Upper lobe of right lung (tissue), 1 donor: Measurements from ENCODE around the gene OR6B2. TPM values are rescaled to one million over a fixed set of nuclear protein-coding genes. Genes with fewer than 3 reads are reported as not detected.

Source experiments
- ATAC-seq: fragments of 200-7000 bp; cut with Tn5 transposase; one replicate; pipeline ENCODE4 v1.9.1; 2020; ENCODE audit warnings: mild to moderate bottlenecking, moderate library complexity
- DNase-seq: peaks from one replicate; pipeline ENCODE4 v3.0.0-alpha.2; 2020
- H3K27ac ChIP-seq: fragments of 200-600 bp; one replicate; pipeline ENCODE4 v1.8.0; 2022
- H3K27me3 ChIP-seq: fragments of 200-600 bp; one replicate; pipeline ENCODE4 v1.8.0; 2022; ENCODE audit warnings: mild to moderate bottlenecking
- H3K36me3 ChIP-seq: fragments of 200-600 bp; one replicate; pipeline ENCODE4 v1.8.0; 2022
- H3K4me1 ChIP-seq: fragments of 200-600 bp; one replicate; pipeline ENCODE4 v1.8.0; 2022
- H3K4me3 ChIP-seq: fragments of 200-600 bp; one replicate; pipeline ENCODE4 v1.8.0; 2022; ENCODE audit warnings: mild to moderate bottlenecking
- H3K9me3 ChIP-seq: fragments of 200-600 bp; one replicate; pipeline ENCODE4 v1.8.0; 2022
- intact Hi-C: fragments of 100-400 bp; cut with DNase I; formaldehyde crosslinking; loops from one replicate; pipeline ENCODE4 v1.11.0; 2022
- total RNA-seq: library from RNA; stranded (reverse); fragmentation: NEBNext Ultra II Directional; extraction: Animal tissue kit (Norgen Biotek cat#: 25700); gene quantifications from one replicate; pipeline ENCODE4 v1.2.1, GENCODE V29; 2021
- TF ChIP-seq, protein P1 (sequence below): fragments of 200-600 bp; IDR thresholded peaks from one replicate; pipeline ENCODE4 v1.8.0; 2022; ENCODE audit warnings: antibody characterized with exemption
- donor health status: DM: no; HTN: yes; CAD: no; lungs with severe emphysema.

The OR6B2 gene
- total RNA-seq, 1 donor from 2014 or later, result not detected

DNA sequence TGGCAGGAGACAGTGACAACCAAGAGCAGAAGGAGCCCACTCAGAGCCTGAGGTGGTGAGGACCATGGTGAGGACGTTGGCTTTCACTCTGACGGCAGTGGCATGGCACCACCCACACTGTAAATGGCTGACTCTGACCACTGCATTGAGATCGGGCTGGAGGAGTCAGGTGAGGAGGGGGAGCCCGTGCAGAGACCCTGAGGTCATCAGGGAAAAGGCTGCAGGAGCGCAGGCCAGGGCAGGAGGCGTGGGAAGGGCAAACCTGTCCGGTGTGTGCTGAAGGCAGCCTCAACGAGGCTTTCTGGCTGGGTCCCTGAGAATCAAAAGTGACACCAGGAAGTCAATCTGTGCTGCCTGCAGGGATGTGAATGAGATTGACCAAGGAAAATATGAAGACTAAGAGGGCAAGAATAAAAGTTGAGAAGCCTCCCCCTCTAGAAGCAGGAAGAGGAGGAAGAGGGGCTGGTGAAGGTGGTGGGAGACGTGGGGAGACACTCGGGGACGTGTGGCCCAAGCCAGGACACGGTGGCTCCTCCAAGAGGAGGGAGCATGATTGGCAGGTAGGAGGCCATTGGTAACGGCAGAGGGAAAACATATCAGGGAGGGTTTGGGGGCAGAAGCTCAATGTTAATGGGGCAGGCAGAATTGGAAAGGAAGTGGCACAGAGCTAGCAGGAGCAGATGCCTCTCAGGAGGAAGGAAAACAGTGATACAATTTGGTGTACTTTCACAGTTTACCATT lies 25.1 kb upstream of the OR6B2 start:
- no peak for DNase-seq
- H3K27me3 ChIP-seq, result peaks cover 25% of the 10 kb centered on the region
- no peak overlapping the region for H3K4me3 ChIP-seq
- no peak for ATAC-seq
- no peak overlapping the region for H3K27ac ChIP-seq
- TF ChIP-seq, protein P1, sequence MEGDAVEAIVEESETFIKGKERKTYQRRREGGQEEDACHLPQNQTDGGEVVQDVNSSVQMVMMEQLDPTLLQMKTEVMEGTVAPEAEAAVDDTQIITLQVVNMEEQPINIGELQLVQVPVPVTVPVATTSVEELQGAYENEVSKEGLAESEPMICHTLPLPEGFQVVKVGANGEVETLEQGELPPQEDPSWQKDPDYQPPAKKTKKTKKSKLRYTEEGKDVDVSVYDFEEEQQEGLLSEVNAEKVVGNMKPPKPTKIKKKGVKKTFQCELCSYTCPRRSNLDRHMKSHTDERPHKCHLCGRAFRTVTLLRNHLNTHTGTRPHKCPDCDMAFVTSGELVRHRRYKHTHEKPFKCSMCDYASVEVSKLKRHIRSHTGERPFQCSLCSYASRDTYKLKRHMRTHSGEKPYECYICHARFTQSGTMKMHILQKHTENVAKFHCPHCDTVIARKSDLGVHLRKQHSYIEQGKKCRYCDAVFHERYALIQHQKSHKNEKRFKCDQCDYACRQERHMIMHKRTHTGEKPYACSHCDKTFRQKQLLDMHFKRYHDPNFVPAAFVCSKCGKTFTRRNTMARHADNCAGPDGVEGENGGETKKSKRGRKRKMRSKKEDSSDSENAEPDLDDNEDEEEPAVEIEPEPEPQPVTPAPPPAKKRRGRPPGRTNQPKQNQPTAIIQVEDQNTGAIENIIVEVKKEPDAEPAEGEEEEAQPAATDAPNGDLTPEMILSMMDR, result no peak
- intact Hi-C loops, result loop anchor here (5.0 kb wide), 1 partner anchor 92 kb away; no protein-coding TSS in a partner anchor
- no peaks in the 10 kb centered on the region for H3K4me1 ChIP-seq
- H3K36me3 ChIP-seq, result no peaks in the 10 kb centered on the region
- no peaks in the 10 kb centered on the region for H3K9me3 ChIP-seq

DNA sequence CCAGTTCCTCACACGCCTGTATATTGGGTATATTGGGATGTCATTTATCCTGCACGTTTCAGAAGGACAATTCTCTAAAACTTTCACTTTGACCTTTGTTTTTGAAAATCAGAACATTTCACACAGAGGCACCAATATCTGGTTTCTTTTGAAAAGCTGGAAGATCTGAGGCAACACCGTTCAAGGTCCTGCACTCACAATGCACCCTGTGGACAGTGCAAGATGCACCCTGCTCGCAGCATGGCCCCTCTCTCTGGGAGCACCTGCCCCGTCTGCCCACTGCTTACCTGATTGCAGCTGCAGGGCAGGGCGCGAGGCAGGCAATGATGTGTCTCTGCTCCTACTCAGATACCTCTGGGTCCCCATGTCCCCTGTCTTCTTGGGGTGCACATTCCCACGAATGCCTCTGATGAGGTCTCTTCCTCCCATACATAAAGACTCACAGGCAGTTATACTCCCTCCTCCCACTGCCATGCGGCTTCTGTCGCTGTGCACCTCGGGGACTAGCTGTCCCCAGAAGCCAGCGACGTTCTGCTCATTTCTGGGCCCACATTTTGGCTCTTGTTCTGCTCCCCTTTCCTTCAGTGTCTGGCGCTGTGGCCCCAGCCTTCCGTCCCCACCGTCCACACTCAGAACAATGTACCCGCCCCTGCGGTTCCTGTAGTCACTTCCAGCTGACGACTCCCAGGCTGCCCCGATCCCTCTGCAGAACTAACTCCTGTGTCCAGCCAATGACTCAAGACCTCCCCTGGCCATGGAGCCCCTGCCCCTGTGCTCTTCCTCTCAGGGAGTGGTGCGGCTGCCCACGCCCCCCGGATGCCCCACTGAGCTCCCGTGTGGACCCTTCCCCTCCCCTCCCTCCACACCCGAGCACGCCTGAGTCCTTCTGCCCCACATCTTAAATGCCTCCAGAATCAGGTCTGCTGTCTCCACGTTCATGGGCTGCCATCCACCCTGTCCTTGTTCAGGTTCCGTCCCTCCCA lies 23.2 kb upstream of the OR6B2 start, which contains the start of gene OR6B3:
Gene OR6B3, minus strand, starts transcription at position 349 of the 983 bp plus-strand sequence.
- peaks cover 29% of the 10 kb centered on the region for H3K27me3 ChIP-seq
- no peak within 1 kb of the TSS for H3K27ac ChIP-seq
- no peak within 1 kb of the TSS for H3K4me3 ChIP-seq
- TF ChIP-seq, protein P1, result no peak
- intact Hi-C loops, result no loop called here
- DNase-seq, result no peak
- no peaks in the 10 kb centered on the region for H3K36me3 ChIP-seq
- no peak for ATAC-seq
- no peaks in the 10 kb centered on the region for H3K9me3 ChIP-seq
- no peaks in the 10 kb centered on the region for H3K4me1 ChIP-seq

DNA sequence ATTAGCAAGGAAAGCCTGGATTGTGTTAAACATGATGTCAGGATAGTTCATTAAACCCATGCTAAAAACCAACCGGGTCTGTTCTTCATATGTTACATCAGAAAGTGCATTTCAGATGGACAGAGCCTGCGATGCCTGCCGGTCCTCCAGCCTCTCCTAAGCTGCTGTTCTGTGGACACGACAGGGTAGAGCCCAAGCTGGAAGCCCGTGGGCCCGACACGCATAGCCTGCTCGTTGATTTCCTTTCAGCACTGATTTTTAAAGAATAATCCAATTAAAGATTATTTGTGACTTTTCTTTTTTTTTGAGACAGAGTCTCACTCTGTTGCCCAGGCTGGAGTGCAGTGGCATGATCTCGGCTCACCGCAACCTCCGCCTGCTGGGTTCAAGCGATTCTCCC lies 22.3 kb upstream of the OR6B2 start:
- Histone ChIP-seq H3K27ac (no peak overlapping the region), H3K4me3 (no peak overlapping the region), H3K4me1 (no peaks in the 10 kb centered on the region), H3K27me3 (peaks cover 36% of the 10 kb centered on the region), H3K36me3 (no peaks in the 10 kb centered on the region), H3K9me3 (no peaks in the 10 kb centered on the region)
- intact Hi-C loops, result no loop called here
- no peak for ATAC-seq
- TF ChIP-seq, protein P1, result no peak
- DNase-seq, result no peak

DNA sequence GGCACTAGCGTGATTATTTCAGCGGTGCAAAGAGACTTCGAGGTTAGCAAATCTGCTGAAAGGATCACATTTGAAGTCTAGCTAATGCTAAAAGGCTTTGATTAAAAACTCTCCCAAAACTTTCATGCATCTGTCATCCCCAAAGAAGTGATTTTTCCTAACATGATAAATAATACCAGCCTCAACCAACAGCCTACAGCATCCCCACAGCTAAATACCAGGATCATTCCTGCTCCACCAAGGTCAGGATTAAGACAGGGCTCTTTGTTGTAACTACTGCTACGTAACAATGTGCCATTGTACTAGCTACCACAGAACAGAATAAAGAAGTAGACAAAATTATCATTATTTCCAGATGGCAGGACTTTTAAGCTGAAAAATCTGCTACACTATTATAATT lies 21.5 kb upstream of the OR6B2 start:
- Histone ChIP-seq H3K27me3 (peaks cover 37% of the 10 kb centered on the region), H3K4me3 (no peak overlapping the region), H3K36me3 (no peaks in the 10 kb centered on the region), H3K9me3 (no peaks in the 10 kb centered on the region), H3K4me1 (no peaks in the 10 kb centered on the region), H3K27ac (no peak overlapping the region)
- intact Hi-C loops, result no loop called here
- TF ChIP-seq, protein P1, result no peak
- no peak for ATAC-seq
- DNase-seq, result no peak

DNA sequence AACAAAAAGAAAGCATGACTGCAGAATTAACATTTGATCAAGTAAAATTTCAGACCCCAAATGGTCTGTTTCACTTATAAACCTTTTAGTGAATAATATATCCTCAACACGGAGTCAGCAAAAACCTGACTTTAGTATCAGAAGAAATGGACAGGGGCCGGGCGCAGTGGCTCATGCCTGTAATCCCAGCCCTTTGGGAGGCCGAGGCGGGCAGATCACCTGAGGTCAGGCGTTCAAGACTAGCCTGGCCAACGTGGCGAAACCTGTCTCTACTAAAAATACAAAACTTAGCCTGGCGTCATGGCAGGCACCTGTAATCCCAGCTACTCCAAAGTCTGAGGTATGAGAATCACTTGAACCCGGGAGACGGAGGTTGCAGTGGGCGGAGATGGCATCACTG lies 20.0 kb upstream of the OR6B2 start:
- Histone ChIP-seq H3K27ac (no peak overlapping the region), H3K4me3 (no peak overlapping the region), H3K4me1 (no peaks in the 10 kb centered on the region), H3K36me3 (no peaks in the 10 kb centered on the region), H3K27me3 (peaks cover 31% of the 10 kb centered on the region), H3K9me3 (no peaks in the 10 kb centered on the region)
- ATAC-seq (no peak), DNase-seq (no peak)
- TF ChIP-seq, protein P1, result no peak
- intact Hi-C loops, result no loop called here
